A673 (cell line): ENCODE results near the gene HSPD1. TPM values are rescaled to one million over a fixed set of nuclear protein-coding genes. Genes with fewer than 3 reads are reported as not detected.

Experiments
- BruUV-seq: library from RNA; stranded (reverse); fragments of 400-500 nt; replicated peaks from 2 replicates; lab custom pipeline; 2021; lab: Mats Ljungman, UMichigan
- CTCF ChIA-PET: fragments of 300-600 bp; sonication (Branson Sonifier 250); formaldehyde crosslinking; loops from one replicate; lab custom pipeline; 2022; ENCODE audit warnings: antibody characterized with exemption; lab: Charles Lee
- POLR2A ChIA-PET: fragments of 300-600 bp; sonication (Branson Sonifier 250); formaldehyde crosslinking; loops from one replicate; lab custom pipeline; 2022; ENCODE audit warnings: antibody characterized with exemption; ENCODE audit not compliant: low non-redundant PET; lab: Charles Lee
- DNase-seq: peaks from one replicate; pipeline ENCODE4 v3.0.0-alpha.2; 2015; ENCODE audit warnings: low spot score
- H3K27ac ChIP-seq: fragments of 200-600 bp; sonication (generic); 2 replicates; pipeline ENCODE4 v1.5.1; 2016; ENCODE audit warnings: mixed run types, low read depth, mild to moderate bottlenecking, mixed read lengths, antibody characterized with exemption, low read length; ENCODE audit not compliant: poor library complexity, severe bottlenecking
- H3K27me3 ChIP-seq: fragments of 200-600 bp; sonication (generic); replicated peaks from 2 replicates; pipeline ENCODE4 v1.6.1; 2017; ENCODE audit warnings: mixed run types, low read depth, mild to moderate bottlenecking, mixed read lengths, antibody characterized with exemption, low read length; ENCODE audit not compliant: insufficient read depth, poor library complexity
- H3K36me3 ChIP-seq: fragments of 200-600 bp; sonication (generic); 2 replicates; pipeline ENCODE4 v1.6.1; 2016; ENCODE audit warnings: mixed run types, mild to moderate bottlenecking, mixed read lengths, antibody characterized with exemption, low read length; ENCODE audit not compliant: insufficient read depth, poor library complexity, severe bottlenecking
- H3K4me1 ChIP-seq: fragments of 200-600 bp; sonication (generic); 2 replicates; pipeline ENCODE4 v1.6.1; 2017; ENCODE audit warnings: mixed run types, mild to moderate bottlenecking, mixed read lengths, antibody characterized with exemption, low read length; ENCODE audit not compliant: insufficient read depth, poor library complexity, severe bottlenecking
- H3K4me3 ChIP-seq: fragments of 200-600 bp; sonication (generic); 2 replicates; pipeline ENCODE4 v1.5.1; 2016; ENCODE audit warnings: low read depth, mixed run types, mild to moderate bottlenecking, mixed read lengths, low read length; ENCODE audit not compliant: poor library complexity, severe bottlenecking
- H3K9me3 ChIP-seq: fragments of 200-600 bp; sonication (generic); 2 replicates; pipeline ENCODE4 v1.6.1; 2016; ENCODE audit warnings: mixed run types, low read depth, mild to moderate bottlenecking, mixed read lengths, antibody characterized with exemption, low read length; ENCODE audit not compliant: poor library complexity, severe bottlenecking
- CTCF ChIP-seq: fragments of 300-800, 200-600 bp; sonication (generic); conservative IDR thresholded peaks from 2 replicates; pipeline ENCODE4 v1.5.1; 2017; ENCODE audit warnings: low read depth, mild to moderate bottlenecking, antibody characterized with exemption, low read length, moderate library complexity, mixed read lengths
- EZH2 ChIP-seq: fragments of 200-600 bp; sonication (generic); IDR thresholded peaks from 2 replicates; pipeline ENCODE4 v1.6.1; 2017; ENCODE audit warnings: borderline replicate concordance, low read depth, mild to moderate bottlenecking, mixed read lengths, antibody characterized with exemption, low read length; ENCODE audit not compliant: poor library complexity, severe bottlenecking
- intact Hi-C: fragments of 100-400 bp; cut with micrococcal nuclease; formaldehyde crosslinking; loops from one replicate; pipeline ENCODE4 v1.10.0; 2022; ENCODE audit not compliant: unreplicated experiment
- total RNA-seq: library from RNA; stranded (reverse); gene quantifications from 2 replicates; pipeline ENCODE4 v1.2.3, GENCODE V29; 2021

HSPD1 gene
- total RNA-seq, 1 experiment from 2014 or later: 812 TPM

- Histone ChIP-seq H3K36me3 (no peaks in the 10 kb centered on the region), H3K4me1 (peaks cover 7% of the 10 kb centered on the region), H3K27me3 (no peaks in the 10 kb centered on the region), H3K9me3 (no peaks in the 10 kb centered on the region), H3K4me3 (no peak overlapping the region), H3K27ac (no peak overlapping the region)
- CTCF ChIA-PET: no interaction called here
- intact Hi-C loops: no loop called here
- TF ChIP-seq CTCF: no peak
- no peak for TF ChIP-seq EZH2
- POLR2A ChIA-PET: no interaction called here
- DNase-seq: no peak
- BruUV-seq: no TSS peak
Measured at GRCh38 chr2:197450465-197450864, 49.2 kb downstream of the HSPD1 start.

GRCh38 chr2:197446844-197447243 lies 52.8 kb downstream of the HSPD1 start:
- Histone ChIP-seq H3K36me3 (no peaks in the 10 kb centered on the region), H3K27me3 (no peaks in the 10 kb centered on the region), H3K9me3 (no peaks in the 10 kb centered on the region), H3K4me3 (no peak overlapping the region), H3K27ac (no peak overlapping the region), H3K4me1 (peaks cover 12% of the 10 kb centered on the region)
- no peak for TF ChIP-seq EZH2
- no peak for TF ChIP-seq CTCF
- ChIA-PET POLR2A (no interaction called here), CTCF (no interaction called here)
- DNase-seq: no peak
- no TSS peak for BruUV-seq
- intact Hi-C loops: no loop called here

GRCh38 chr2:197445746-197446145 lies 53.9 kb downstream of the HSPD1 start:
- H3K4me3 ChIP-seq: no peak overlapping the region
- no peaks in the 10 kb centered on the region for H3K9me3 ChIP-seq
- BruUV-seq: no TSS peak
- peaks cover 12% of the 10 kb centered on the region for H3K4me1 ChIP-seq
- ChIA-PET POLR2A (no interaction called here), CTCF (no interaction called here)
- DNase-seq: peak; percentile 80
- H3K27me3 ChIP-seq: no peaks in the 10 kb centered on the region
- H3K36me3 ChIP-seq: no peaks in the 10 kb centered on the region
- intact Hi-C loops: no loop called here
- H3K27ac ChIP-seq: no peak overlapping the region
- TF ChIP-seq CTCF (no peak), EZH2 (no peak)
